A549 (cell line): ENCODE data around the gene POLE.

ENCODE experiments used
- CBX8 ChIP-seq: fragments of 200-600 bp; sonication (generic); IDR thresholded peaks from 2 replicates; pipeline ENCODE4 v1.6.1; 2016
- CEBPB ChIP-seq, 2 experiments: fragments of >200 bp in 1 of 2; sonication (Bioruptor Twin) in 1 of 2; formaldehyde crosslinking in 1 of 2; IDR thresholded peaks; 2 replicates each; pipeline ENCODE4 v1.6.1; 2012 to 2016
- CHD2 ChIP-seq: fragments of 150-350 bp; IDR thresholded peaks from 2 replicates; pipeline ENCODE4 v1.6.1; 2014; ENCODE audit warnings: low read length; ENCODE audit not compliant: partially characterized antibody
- MAFK ChIP-seq: fragments of 450-650 bp; IDR thresholded peaks from 2 replicates; pipeline ENCODE4 v1.6.1; 2014; ENCODE audit not compliant: partially characterized antibody
- NPAS2 ChIP-seq: fragments of 250-450 bp; sonication (Bioruptor Pico); IDR thresholded peaks from 2 replicates; pipeline ENCODE4 v1.8.0; 2022; ENCODE audit warnings: mild to moderate bottlenecking, moderate library complexity, borderline replicate concordance
- PHF8 ChIP-seq: fragments of 200-600 bp; sonication (generic); IDR thresholded peaks from 2 replicates; pipeline ENCODE4 v1.6.1; 2016; ENCODE audit warnings: low read depth, mild to moderate bottlenecking, antibody characterized with exemption, moderate library complexity, borderline replicate concordance
- POLR2A ChIP-seq: IDR thresholded peaks from 2 replicates; pipeline ENCODE4 v1.6.1; 2012; ENCODE audit warnings: mild to moderate bottlenecking, low read length
- TF ChIP-seq, protein P1 (sequence below): fragments of 450-650 bp; IDR thresholded peaks from 2 replicates; pipeline ENCODE4 v1.6.1; 2014; ENCODE audit warnings: antibody characterized with exemption
- TF ChIP-seq, protein P2 (sequence below): IDR thresholded peaks from 2 replicates; pipeline ENCODE4 v1.6.1; 2012
- TF ChIP-seq, protein P3 (sequence below): fragments of >200 bp; sonication (Bioruptor Twin); formaldehyde crosslinking; IDR thresholded peaks from 3 replicates; pipeline ENCODE4 v1.5.1; 2016

DNA sequence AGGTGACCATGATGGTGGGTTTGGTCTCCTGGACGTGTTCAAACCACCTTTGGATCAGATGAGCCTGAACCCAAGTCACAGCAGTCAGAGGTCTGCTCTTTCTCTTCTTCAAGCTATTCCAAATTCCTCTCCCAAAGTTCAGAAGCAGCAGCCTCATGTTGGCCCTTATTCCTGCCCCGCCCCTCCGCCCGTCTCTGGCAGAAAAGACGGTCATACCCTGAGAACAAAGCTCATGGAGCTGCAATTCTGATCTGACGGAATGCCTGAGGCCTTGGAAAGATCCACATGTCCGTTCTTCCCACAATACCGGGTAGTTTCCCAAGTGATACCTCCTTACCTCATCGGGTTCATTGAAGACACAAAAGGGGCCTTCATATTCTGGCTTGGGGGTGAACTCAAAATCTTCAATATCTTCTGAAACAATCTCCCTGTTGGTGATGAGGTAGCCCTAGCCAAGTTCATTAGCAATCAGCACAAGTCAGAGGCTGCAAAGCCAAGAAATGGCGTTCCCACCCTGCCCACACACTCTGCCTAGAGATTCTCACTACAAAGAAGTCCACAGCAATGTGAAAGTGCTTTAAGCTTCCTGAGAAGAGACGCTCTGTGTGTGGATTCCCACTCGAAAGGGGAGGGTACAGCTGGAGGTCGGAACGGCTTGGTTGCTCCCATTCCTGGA, 11.2 kb downstream of the POLE start:
- TF ChIP-seq POLR2A (no peak), PHF8 (no peak), MAFK (no peak), CBX8 (no peak), CEBPB (IDR thresholded peaks at IDR 0.05) (no peak), NPAS2 (CRISPR knock-in tag) (no peak), CHD2 (no peak)
- TF ChIP-seq, protein P1, sequence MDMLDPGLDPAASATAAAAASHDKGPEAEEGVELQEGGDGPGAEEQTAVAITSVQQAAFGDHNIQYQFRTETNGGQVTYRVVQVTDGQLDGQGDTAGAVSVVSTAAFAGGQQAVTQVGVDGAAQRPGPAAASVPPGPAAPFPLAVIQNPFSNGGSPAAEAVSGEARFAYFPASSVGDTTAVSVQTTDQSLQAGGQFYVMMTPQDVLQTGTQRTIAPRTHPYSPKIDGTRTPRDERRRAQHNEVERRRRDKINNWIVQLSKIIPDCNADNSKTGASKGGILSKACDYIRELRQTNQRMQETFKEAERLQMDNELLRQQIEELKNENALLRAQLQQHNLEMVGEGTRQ: no peak
- TF ChIP-seq, protein P2, sequence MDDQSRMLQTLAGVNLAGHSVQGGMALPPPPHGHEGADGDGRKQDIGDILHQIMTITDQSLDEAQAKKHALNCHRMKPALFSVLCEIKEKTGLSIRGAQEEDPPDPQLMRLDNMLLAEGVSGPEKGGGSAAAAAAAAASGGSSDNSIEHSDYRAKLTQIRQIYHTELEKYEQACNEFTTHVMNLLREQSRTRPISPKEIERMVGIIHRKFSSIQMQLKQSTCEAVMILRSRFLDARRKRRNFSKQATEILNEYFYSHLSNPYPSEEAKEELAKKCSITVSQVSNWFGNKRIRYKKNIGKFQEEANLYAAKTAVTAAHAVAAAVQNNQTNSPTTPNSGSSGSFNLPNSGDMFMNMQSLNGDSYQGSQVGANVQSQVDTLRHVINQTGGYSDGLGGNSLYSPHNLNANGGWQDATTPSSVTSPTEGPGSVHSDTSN: no peak
- TF ChIP-seq, protein P3, sequence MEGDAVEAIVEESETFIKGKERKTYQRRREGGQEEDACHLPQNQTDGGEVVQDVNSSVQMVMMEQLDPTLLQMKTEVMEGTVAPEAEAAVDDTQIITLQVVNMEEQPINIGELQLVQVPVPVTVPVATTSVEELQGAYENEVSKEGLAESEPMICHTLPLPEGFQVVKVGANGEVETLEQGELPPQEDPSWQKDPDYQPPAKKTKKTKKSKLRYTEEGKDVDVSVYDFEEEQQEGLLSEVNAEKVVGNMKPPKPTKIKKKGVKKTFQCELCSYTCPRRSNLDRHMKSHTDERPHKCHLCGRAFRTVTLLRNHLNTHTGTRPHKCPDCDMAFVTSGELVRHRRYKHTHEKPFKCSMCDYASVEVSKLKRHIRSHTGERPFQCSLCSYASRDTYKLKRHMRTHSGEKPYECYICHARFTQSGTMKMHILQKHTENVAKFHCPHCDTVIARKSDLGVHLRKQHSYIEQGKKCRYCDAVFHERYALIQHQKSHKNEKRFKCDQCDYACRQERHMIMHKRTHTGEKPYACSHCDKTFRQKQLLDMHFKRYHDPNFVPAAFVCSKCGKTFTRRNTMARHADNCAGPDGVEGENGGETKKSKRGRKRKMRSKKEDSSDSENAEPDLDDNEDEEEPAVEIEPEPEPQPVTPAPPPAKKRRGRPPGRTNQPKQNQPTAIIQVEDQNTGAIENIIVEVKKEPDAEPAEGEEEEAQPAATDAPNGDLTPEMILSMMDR: no peak
